GM10266 (cell line): ENCODE results near the gene SPEM2.

Experiments
- DNase-seq: peaks from one replicate; pipeline ENCODE4 v3.0.0; 2012; ENCODE audit errors: extremely low spot score
- CTCF ChIP-seq: IDR thresholded peaks from 2 replicates; pipeline ENCODE4 v1.5.1; 2012; ENCODE audit warnings: mild to moderate bottlenecking, low read depth; ENCODE audit not compliant: control insufficient read depth, insufficient read depth; ENCODE audit errors: missing control alignments

SPEM2 gene

GRCh38 chr17:7436556-7437368 is 11.3 kb downstream of the SPEM2 start:
- peak; percentile 97 for TF ChIP-seq CTCF
- peak; percentile 85 for DNase-seq

- DNase-seq, result no peak
- TF ChIP-seq CTCF, result no peak
These were observed 12.0 kb downstream of the SPEM2 start for GRCh38 chr17:7437369-7437863.

GRCh38 chr17:7437950-7438614 is 12.7 kb downstream of the SPEM2 start:
- peak; percentile 76 for DNase-seq
- TF ChIP-seq CTCF, result no peak

DNA sequence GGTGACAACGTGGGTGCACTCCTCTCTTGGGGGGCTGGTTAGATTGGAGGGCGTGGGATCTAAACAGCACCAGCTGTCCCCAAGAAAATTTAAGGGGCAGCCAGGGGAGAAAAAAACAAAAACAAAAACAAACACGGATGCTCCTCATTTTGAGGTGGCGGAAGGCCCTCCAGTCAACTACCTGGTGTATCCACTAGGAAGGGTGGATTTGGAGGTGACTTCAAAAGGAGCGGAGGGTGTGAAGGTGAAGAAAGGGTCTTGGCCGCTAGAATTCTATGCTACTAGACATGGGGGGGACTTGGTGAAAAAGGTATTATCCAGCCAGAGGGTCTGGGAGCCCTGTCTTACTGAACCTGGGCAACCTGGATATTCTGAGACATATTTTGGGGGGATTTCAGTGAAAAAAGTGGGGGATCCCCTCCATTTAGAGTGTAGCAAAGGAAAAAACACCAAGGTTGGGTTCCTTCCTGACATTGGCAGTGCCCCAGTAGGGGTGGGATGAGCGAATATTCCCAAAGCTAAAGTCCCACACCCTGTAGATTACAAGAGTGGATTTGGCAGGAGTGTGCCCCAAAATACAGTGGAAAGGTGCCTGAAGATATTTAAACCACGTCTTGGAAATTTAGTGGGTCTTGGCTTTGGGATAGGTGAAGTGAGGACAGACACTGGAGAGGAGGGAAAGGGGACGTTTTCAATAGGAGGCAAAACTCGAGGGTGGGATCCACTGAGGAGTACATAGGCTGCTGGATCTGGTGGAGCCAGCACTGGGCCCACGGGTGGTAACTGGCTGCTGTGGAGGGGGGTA is 13.4 kb downstream of the SPEM2 start:
- DNase-seq, result no peak

GRCh38 chr17:7439462-7440112 is 14.2 kb downstream of the SPEM2 start, which contains the start of gene FGF11:
TSS of gene FGF11 (plus strand) at chr17:7439512. CDS start at chr17:7439621, 109 bp downstream.
- DNase-seq, result no peak
- TF ChIP-seq CTCF, result no peak

More for the DNA sequence above, 13.4 kb downstream of the SPEM2 start:
- TF ChIP-seq CTCF, result no peak

DNA sequence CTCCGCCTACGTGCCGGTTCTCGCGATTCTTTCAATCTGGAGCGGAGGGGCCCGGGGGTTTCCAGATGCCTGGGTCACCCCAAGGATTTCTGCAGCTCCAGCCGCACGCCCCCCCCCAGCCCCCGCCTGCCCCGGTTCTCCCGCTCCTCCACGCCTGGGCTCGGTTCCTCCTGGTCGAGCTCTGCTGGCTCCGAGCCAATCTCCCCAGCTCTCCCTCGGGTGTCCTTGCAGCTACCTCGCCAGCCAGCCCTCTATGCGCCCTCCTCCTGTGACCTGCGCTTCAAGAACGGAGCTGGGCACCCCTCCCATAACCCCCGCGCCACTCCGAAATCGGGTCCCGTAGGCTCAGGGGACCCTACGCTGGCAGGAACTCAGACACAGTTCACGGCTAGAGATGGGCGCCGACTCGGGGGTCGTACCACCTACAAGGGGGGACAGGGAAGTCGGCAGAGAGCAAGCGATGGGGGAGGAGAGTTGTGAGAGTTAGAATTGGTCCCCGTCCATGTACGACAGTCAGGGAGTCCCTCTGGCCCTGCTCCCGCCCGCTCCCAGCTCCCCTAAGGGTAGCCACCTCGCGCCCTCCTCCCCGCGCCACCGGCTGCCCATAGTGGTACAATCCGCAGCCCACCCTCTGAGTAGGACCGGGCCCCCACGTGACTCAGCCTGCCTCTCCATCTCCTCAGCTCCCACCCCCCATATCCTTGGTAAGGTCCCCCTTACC is 14.9 kb downstream of the SPEM2 start:
- DNase-seq, result peak; percentile 85

More for the DNA sequence above, 14.9 kb downstream of the SPEM2 start:
- TF ChIP-seq CTCF, result no peak
